Keratinocyte (primary cell): ENCODE results near the gene ZNF407.

Experiments
- CTCF ChIP-seq, 3 experiments: IDR thresholded peaks in 1 of 3; conservative IDR thresholded peaks in 1 of 3; optimal IDR thresholded peaks in 1 of 3; 2 replicates in 2 of 3; 3 replicates in 1 of 3; pipeline versions ENCODE3 to v1.5.1; 2011; ENCODE audit warnings: low read length in 3 of 3, mild to moderate bottlenecking in 3 of 3, moderate library complexity in 2 of 3, control low read depth in 1 of 3, inconsistent platforms in 1 of 3; ENCODE audit not compliant: insufficient read depth in 2 of 3; ENCODE audit errors: extremely low read depth in 1 of 3
- EZH2 ChIP-seq: IDR thresholded peaks from one replicate; pipeline ENCODE4 v1.6.1; 2012; ENCODE audit warnings: inconsistent platforms, mild to moderate bottlenecking, low read length, moderate library complexity

GRCh38 chr18:74617486-74617885 is 19.8 kb downstream of the ZNF407 start:
- no peak for TF ChIP-seq CTCF (optimal IDR thresholded peaks at IDR 0.05 in 1 of 3, IDR thresholded peaks at IDR 0.05 in 1 of 3, conservative IDR thresholded peaks at IDR 0.05 in 1 of 3; ENCODE audit: extremely low read depth in 1 of 3, insufficient read depth in 2 of 3, low read length in 3 of 3)
- TF ChIP-seq EZH2 = no peak
